A375 (cell line): ENCODE results near the gene DLD. TPM values are rescaled to one million over a fixed set of nuclear protein-coding genes. Genes with fewer than 3 reads are reported as not detected.

ENCODE experiments used
- total RNA-seq: library from RNA; depleted of rRNA; stranded (reverse); fragments of >200 nt; shearing (Covaris generic); gene quantifications from 2 replicates; pipeline ENCODE4 v1.2.3, GENCODE V29; 2014; rRNA removed

The DLD gene, protein sequence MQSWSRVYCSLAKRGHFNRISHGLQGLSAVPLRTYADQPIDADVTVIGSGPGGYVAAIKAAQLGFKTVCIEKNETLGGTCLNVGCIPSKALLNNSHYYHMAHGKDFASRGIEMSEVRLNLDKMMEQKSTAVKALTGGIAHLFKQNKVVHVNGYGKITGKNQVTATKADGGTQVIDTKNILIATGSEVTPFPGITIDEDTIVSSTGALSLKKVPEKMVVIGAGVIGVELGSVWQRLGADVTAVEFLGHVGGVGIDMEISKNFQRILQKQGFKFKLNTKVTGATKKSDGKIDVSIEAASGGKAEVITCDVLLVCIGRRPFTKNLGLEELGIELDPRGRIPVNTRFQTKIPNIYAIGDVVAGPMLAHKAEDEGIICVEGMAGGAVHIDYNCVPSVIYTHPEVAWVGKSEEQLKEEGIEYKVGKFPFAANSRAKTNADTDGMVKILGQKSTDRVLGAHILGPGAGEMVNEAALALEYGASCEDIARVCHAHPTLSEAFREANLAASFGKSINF
- 45.3 and 60.8 TPM in 2 replicates for total RNA-seq

DNA sequence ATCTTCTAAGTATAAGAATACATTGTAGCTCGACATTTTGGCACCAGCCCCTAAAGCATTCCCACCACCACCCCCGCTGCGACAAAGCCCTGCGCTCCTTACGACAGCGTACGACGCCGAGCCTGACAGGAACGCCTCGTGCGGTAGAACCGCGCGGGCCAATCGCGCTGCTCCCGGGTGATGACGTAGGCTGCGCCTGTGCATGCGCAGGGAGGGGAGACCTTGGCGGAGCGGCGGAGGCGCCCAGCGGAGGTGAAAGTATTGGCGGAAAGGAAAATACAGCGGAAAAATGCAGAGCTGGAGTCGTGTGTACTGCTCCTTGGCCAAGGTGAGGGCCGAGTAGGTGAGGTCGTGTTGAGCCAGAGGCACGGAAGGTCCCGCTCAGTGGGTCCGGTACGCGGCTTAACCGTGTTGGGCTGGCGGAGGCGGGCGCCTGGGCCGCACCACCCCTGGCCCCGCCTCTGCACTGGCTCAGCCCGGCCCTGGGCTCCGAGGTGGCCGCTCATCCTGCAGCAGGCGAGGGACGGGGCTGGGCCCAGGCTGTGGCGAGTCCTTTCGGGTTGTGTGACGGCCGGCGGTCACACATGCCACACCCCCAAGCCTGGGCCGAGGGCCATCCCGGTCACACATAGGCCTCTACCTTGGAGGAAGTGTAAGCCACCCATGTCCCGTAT is at the start of gene DLD:
TSS of gene DLD (plus strand) at position 222 of the 674 bp plus-strand sequence. CDS start at position 290, 68 bp downstream.

Other genes with a start within 250 kb of the DLD start
- 0.23 and 0.32 TPM in 2 replicates for gene SLC26A4, start 230.4 kb upstream of the DLD start, total RNA-seq
- gene CBLL1, start 147.0 kb upstream of the DLD start, total RNA-seq = 22.6 and 27.9 TPM in 2 replicates
- not detected in 2 replicates for gene SLC26A3, start 88.0 kb upstream of the DLD start, total RNA-seq
- gene LAMB1, start 112.0 kb downstream of the DLD start, total RNA-seq = 375 and 395 TPM in 2 replicates
- 0.08 and 0.15 TPM in 2 replicates for gene LAMB4, start 239.2 kb downstream of the DLD start, total RNA-seq